Measurements from ENCODE around the gene RAP1B. TPM values are rescaled to one million over a fixed set of nuclear protein-coding genes. Genes with fewer than 3 reads are reported as not detected.

RAP1B gene
- total and polyA plus RNA-seq, 9 of the 15 experiments (the other 6 are each of a cell fraction or from before 2014, with no cell fraction given): 107 to 309 (median 170) TPM

GRCh38 chr12:68675101-68675842, 64.6 kb downstream of the RAP1B start:
- ChIA-PET CTCF (ENCODE audit: low intra/inter-chr PET ratio) (no interaction called here), POLR2A (no interaction called here)
- in situ Hi-C loops (cut with MboI): no loop called here
- FAIRE-seq (peak; percentile 70), ATAC-seq (peak; percentile 18; the same call in 2 of the 3 replicates), DNase-seq (ENCODE audit: extremely low read depth in 1 of 4, low spot score in 3 of 4) (peak; percentile 17 to 61 (median 26))
- Histone ChIP-seq H3K9me1 (ENCODE audit: control insufficient read depth, insufficient read depth, low read length) (no peaks in the 10 kb centered on the region), H3K9ac (ENCODE audit: insufficient read depth in 1 of 2, low read depth in 2 of 2, low read length in 2 of 2) (no peak overlapping the region; a peak in 1 of 4 replicates), H3K9me3 (replicated peaks; ENCODE audit: control insufficient read depth, insufficient read depth, low read depth, low read length) (no peaks in the 10 kb centered on the region), H3K4me3 (no peak overlapping the region), H3K4me2 (ENCODE audit: insufficient read depth, low read length) (no peak overlapping the region), H3K79me2 (ENCODE audit: control insufficient read depth, insufficient read depth, low read length) (no peaks in the 10 kb centered on the region), H3K27ac (ENCODE audit: extremely low read depth, low read depth, low read length) (no peak overlapping the region), H2AFZ (ENCODE audit: low read depth, low read length) (peak overlapping the region; percentile 69; the same call in 1 of the 2 replicates), H3K4me1 (replicated peaks in 1 of 2; ENCODE audit: control insufficient read depth in 2 of 2, insufficient read depth in 2 of 2, low read length in 2 of 2) (peaks cover 5 to 13% of the 10 kb centered on the region in 2 experiments; a peak in 4 of 5 replicates), H3K36me3 (ENCODE audit: control insufficient read depth, insufficient read depth, low read length) (no peaks in the 10 kb centered on the region), H3K27me3 (ENCODE audit: control insufficient read depth in 2 of 2, insufficient read depth in 2 of 2, low read length in 2 of 2) (no peaks in the 10 kb centered on the region), H4K20me1 (replicated peaks; ENCODE audit: control insufficient read depth, insufficient read depth, low read length) (no peaks in the 10 kb centered on the region)
- no TSS peak for BruUV-seq (replicated peaks)
- 22% methylated on average over 5 of the region's 5 CpGs for WGBS (ENCODE audit: insufficient coverage, low coverage, missing lambda C conversion rate)
- intact Hi-C loops (cut with micrococcal nuclease): no loop called here
- TF ChIP-seq ZHX1 (conservative IDR thresholded peaks at IDR 0.05; ENCODE audit: low read length) (no peak), IRF1 (CRISPR knock-in tag; IDR thresholded peaks at IDR 0.05; ENCODE audit: borderline replicate concordance) (no peak), EHMT2 (IDR thresholded peaks at IDR 0.05) (no peak), GABPA (tag; conservative IDR thresholded peaks at IDR 0.05; ENCODE audit: low read depth) (no peak), MTA3 (IDR thresholded peaks at IDR 0.05; ENCODE audit: borderline replicate concordance) (no peak), RFX1 (IDR thresholded peaks at IDR 0.05) (no peak), PREB (CRISPR knock-in tag; IDR thresholded peaks at IDR 0.05) (no peak), MTA1 (IDR thresholded peaks at IDR 0.05; ENCODE audit: borderline replicate concordance) (no peak), ZKSCAN1 (IDR thresholded peaks at IDR 0.05; ENCODE audit: low read depth, low read length) (no peak), FOXP1 (CRISPR knock-in tag; IDR thresholded peaks at IDR 0.05) (no peak), LEF1 (IDR thresholded peaks at IDR 0.05) (no peak), TOE1 (IDR thresholded peaks at IDR 0.05; ENCODE audit: borderline replicate concordance) (no peak), TOE1 (CRISPR knock-in tag; IDR thresholded peaks at IDR 0.05; ENCODE audit: borderline replicate concordance, low read depth) (no peak), ZBTB43 (CRISPR knock-in tag; IDR thresholded peaks at IDR 0.05) (no peak), L3MBTL2 (IDR thresholded peaks at IDR 0.05) (no peak), YY1 (IDR thresholded peaks at IDR 0.05; ENCODE audit: borderline replicate concordance in 1 of 3, control insufficient read depth in 1 of 3, extremely low read depth in 1 of 3, insufficient read depth in 3 of 3, insufficient read length in 1 of 3, insufficient replicate concordance in 2 of 3, low read depth in 1 of 3, low read length in 2 of 3) (no peak)

Data from K562 (cell line).